Loucy (cell line): Measurements from ENCODE around the gene SNX21.

Experiments used
- CTCF ChIP-seq: fragments of 200-600 bp; sonication (generic); conservative IDR thresholded peaks from 2 replicates; pipeline ENCODE4 v1.5.1; 2014; ENCODE audit warnings: mild to moderate bottlenecking, antibody characterized with exemption, low read length
- EZH2phosphoT487 ChIP-seq: fragments of 200-600 bp; IDR thresholded peaks from 2 replicates; pipeline ENCODE4 v1.6.1; 2018; ENCODE audit warnings: antibody characterized with exemption, mild to moderate bottlenecking, moderate library complexity, borderline replicate concordance

- TF ChIP-seq CTCF: no peak
- no peak for TF ChIP-seq EZH2phosphoT487
Observed at GRCh38 chr20:45801851-45802250, 31.7 kb upstream of the SNX21 start.
